Loucy (cell line): ENCODE data around the gene NSF.

Experiments used
- H2AFZ ChIP-seq: fragments of 200-600 bp; sonication (generic); 2 replicates; pipeline ENCODE4 v1.6.0; 2016; ENCODE audit warnings: antibody characterized with exemption, mild to moderate bottlenecking, low read length, moderate library complexity
- H3F3A ChIP-seq: fragments of 200-600 bp; 2 replicates; pipeline ENCODE4 v1.6.0; 2016; ENCODE audit warnings: antibody characterized with exemption, low read depth, mild to moderate bottlenecking
- H3K27me3 ChIP-seq: fragments of 200-600 bp; sonication (generic); 2 replicates; pipeline ENCODE4 v1.6.1; 2014; ENCODE audit warnings: low read length, mild to moderate bottlenecking; ENCODE audit not compliant: insufficient read depth, poor library complexity, severe bottlenecking
- H3K36me3 ChIP-seq: fragments of 200-600 bp; sonication (generic); 2 replicates; pipeline ENCODE4 v1.6.1; 2016; ENCODE audit warnings: low read length; ENCODE audit not compliant: insufficient read depth
- H3K4me1 ChIP-seq: fragments of 200-600 bp; sonication (generic); 2 replicates; pipeline ENCODE4 v1.5.1; 2014; ENCODE audit warnings: low read length, mild to moderate bottlenecking; ENCODE audit not compliant: insufficient read depth, poor library complexity, severe bottlenecking
- H3K4me2 ChIP-seq: fragments of 200-600 bp; sonication (generic); 2 replicates; pipeline ENCODE4 v1.6.0; 2014; ENCODE audit warnings: antibody characterized with exemption, low read length, low read depth, mild to moderate bottlenecking; ENCODE audit not compliant: poor library complexity, severe bottlenecking
- H3K4me3 ChIP-seq: fragments of 200-600 bp; sonication (generic); 2 replicates; pipeline ENCODE4 v1.5.1; 2014; ENCODE audit warnings: low read length, mild to moderate bottlenecking, mixed read lengths; ENCODE audit not compliant: poor library complexity, severe bottlenecking
- H3K79me2 ChIP-seq: fragments of 200-600 bp; sonication (generic); 2 replicates; pipeline ENCODE4 v1.6.1; 2014; ENCODE audit warnings: low read length; ENCODE audit not compliant: insufficient read depth
- H3K9ac ChIP-seq: fragments of 200-600 bp; sonication (generic); 2 replicates; pipeline ENCODE4 v1.6.0; 2014; ENCODE audit warnings: mild to moderate bottlenecking, low read depth, low read length, moderate library complexity; ENCODE audit not compliant: poor library complexity, severe bottlenecking
- H3K9me2 ChIP-seq: fragments of 200-600 bp; sonication (generic); replicated peaks from 2 replicates; pipeline ENCODE4 v1.6.1; 2016; ENCODE audit warnings: low read depth, low read length, mixed read lengths
- H3K9me3 ChIP-seq: fragments of 200-600 bp; sonication (generic); 2 replicates; pipeline ENCODE4 v1.6.1; 2014; ENCODE audit warnings: mild to moderate bottlenecking, antibody characterized with exemption, low read length, low read depth; ENCODE audit not compliant: insufficient read depth
- H4K20me1 ChIP-seq: fragments of 200-600 bp; sonication (generic); 2 replicates; pipeline ENCODE4 v1.6.0; 2014; ENCODE audit warnings: antibody characterized with exemption, low read length, mild to moderate bottlenecking; ENCODE audit not compliant: insufficient read depth, poor library complexity, severe bottlenecking
- CTCF ChIP-seq: fragments of 200-600 bp; sonication (generic); conservative IDR thresholded peaks from 2 replicates; pipeline ENCODE4 v1.5.1; 2014; ENCODE audit warnings: mild to moderate bottlenecking, antibody characterized with exemption, low read length
- EZH2phosphoT487 ChIP-seq: fragments of 200-600 bp; IDR thresholded peaks from 2 replicates; pipeline ENCODE4 v1.6.1; 2018; ENCODE audit warnings: antibody characterized with exemption, mild to moderate bottlenecking, moderate library complexity, borderline replicate concordance

The NSF gene

GRCh38 chr17:46726206-46726605, 135.7 kb downstream of the NSF start:
- H3K4me1 ChIP-seq = no peaks in the 10 kb centered on the region
- no peak overlapping the region for H3K9ac ChIP-seq
- no peak overlapping the region for H3K4me2 ChIP-seq
- H3K36me3 ChIP-seq = peaks cover 8% of the 10 kb centered on the region; the same call in 1 of the 2 replicates
- no peaks in the 10 kb centered on the region for H3K9me2 ChIP-seq
- H3K4me3 ChIP-seq = no peak overlapping the region
- H2AFZ ChIP-seq = no peak overlapping the region
- H3K9me3 ChIP-seq = no peaks in the 10 kb centered on the region
- no peaks in the 10 kb centered on the region for H3K79me2 ChIP-seq
- no peaks in the 10 kb centered on the region for H3F3A ChIP-seq
- H3K27me3 ChIP-seq = no peaks in the 10 kb centered on the region
- TF ChIP-seq EZH2phosphoT487 (no peak), CTCF (no peak)
- H4K20me1 ChIP-seq = no peaks in the 10 kb centered on the region

GRCh38 chr17:46727572-46728348, 137.3 kb downstream of the NSF start:
- no peak for TF ChIP-seq CTCF
- TF ChIP-seq EZH2phosphoT487 = no peak
- Histone ChIP-seq H3K27me3 (no peaks in the 10 kb centered on the region), H3K9ac (no peak overlapping the region), H3K4me3 (no peak overlapping the region), H3K79me2 (no peaks in the 10 kb centered on the region), H2AFZ (no peak overlapping the region), H3K36me3 (peaks cover 10% of the 10 kb centered on the region; the same call in 1 of the 2 replicates), H3F3A (no peaks in the 10 kb centered on the region), H3K4me1 (no peaks in the 10 kb centered on the region), H3K9me3 (no peaks in the 10 kb centered on the region), H3K4me2 (no peak overlapping the region), H3K9me2 (no peaks in the 10 kb centered on the region), H4K20me1 (no peaks in the 10 kb centered on the region)

GRCh38 chr17:46730026-46730425, 139.6 kb downstream of the NSF start:
- TF ChIP-seq EZH2phosphoT487 = no peak
- TF ChIP-seq CTCF = no peak
- Histone ChIP-seq H3K4me3 (no peak overlapping the region), H4K20me1 (no peaks in the 10 kb centered on the region), H3F3A (no peaks in the 10 kb centered on the region), H3K4me2 (no peak overlapping the region), H3K9me3 (no peaks in the 10 kb centered on the region), H3K9me2 (no peaks in the 10 kb centered on the region), H3K4me1 (no peaks in the 10 kb centered on the region), H3K9ac (no peak overlapping the region), H3K79me2 (no peaks in the 10 kb centered on the region), H3K36me3 (peaks cover 15% of the 10 kb centered on the region; the same call in 1 of the 2 replicates), H3K27me3 (no peaks in the 10 kb centered on the region), H2AFZ (no peak overlapping the region)
